ENCODE measurements around the gene LRRC3B.

Gene LRRC3B

DNA sequence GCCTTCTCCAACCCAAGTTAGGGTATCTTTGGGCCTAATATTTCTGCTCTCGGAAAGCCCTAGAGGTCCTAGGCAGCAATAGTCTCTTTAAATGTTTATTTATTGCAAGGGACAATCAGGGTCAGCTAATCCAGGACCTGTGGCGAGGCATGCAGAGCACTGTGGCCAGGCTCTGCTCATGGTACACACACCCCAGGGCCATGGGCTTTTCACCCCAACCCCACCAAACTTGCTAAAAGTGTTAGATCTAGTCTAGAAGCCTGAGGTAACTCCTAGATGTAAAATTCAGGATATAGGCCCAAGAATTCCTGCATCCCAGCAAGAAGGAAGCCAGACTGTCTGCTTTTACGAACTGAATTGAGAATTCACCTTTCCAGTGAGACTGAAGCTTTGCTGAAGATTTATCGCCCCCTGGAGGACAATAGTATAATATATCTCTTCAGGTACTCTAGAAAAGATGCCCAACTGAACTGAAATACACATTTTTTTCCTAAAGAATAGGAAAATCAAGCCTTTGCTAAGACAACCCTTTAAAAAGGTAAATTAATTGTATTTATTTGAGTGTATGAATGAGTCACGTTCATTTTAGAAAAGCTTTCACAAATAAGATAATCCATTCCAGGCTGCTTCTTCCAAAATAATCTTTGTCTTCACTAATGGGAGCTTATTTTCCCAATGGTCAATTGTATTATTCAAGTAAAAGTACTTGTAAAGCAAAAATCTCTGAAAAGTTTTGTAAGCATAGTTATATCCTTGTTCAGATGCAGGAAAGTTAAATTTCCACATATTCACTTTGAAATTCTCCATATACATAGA, 89.8 kb downstream of the LRRC3B start:
- Histone ChIP-seq H3K23ac (ENCODE audit: low read length in 2 of 2) (no peak overlapping the region), H3K18ac (ENCODE audit: low read depth in 1 of 2, low read length in 2 of 2) (no peak overlapping the region), H3K27ac (ENCODE audit: low read length, poor library complexity, severe bottlenecking) (no peak overlapping the region), H3K27me3 (ENCODE audit: control insufficient read depth in 1 of 2, insufficient read depth in 1 of 2, low read length in 2 of 2) (no peaks in the 10 kb centered on the region), H3K36me3 (ENCODE audit: control insufficient read depth in 1 of 2, insufficient read depth in 2 of 2, low read depth in 1 of 2, low read length in 2 of 2) (no peaks in the 10 kb centered on the region), H4K91ac (ENCODE audit: low read length) (no peak overlapping the region), H2AFZ (ENCODE audit: low read depth, low read length) (no peak overlapping the region), H3K9ac (ENCODE audit: low read length) (no peak overlapping the region), H3K79me1 (replicated peaks; ENCODE audit: low read length, poor library complexity, severe bottlenecking) (no peaks in the 10 kb centered on the region), H3K9me3 (ENCODE audit: control insufficient read depth, low read length) (no peaks in the 10 kb centered on the region), H2AK5ac (ENCODE audit: low read length, severe bottlenecking) (no peak overlapping the region), H3K4me2 (ENCODE audit: low read length, poor library complexity, severe bottlenecking) (no peak overlapping the region), H3K4me3 (ENCODE audit: insufficient read depth in 1 of 2, low read depth in 1 of 2, low read length in 2 of 2) (no peak overlapping the region), H2BK15ac (ENCODE audit: low read depth, poor library complexity, severe bottlenecking) (no peak overlapping the region), H4K8ac (ENCODE audit: low read length) (no peak overlapping the region), H2BK5ac (ENCODE audit: low read depth, low read length, poor library complexity, severe bottlenecking) (no peak overlapping the region), H3K4ac (ENCODE audit: low read depth in 1 of 2, low read length in 2 of 2) (no peak overlapping the region), H2BK12ac (ENCODE audit: low read length in 2 of 2) (no peak overlapping the region), H2BK120ac (ENCODE audit: low read depth, low read length) (no peak overlapping the region), H3K14ac (ENCODE audit: low read length in 2 of 2) (no peak overlapping the region), H3K4me1 (ENCODE audit: control insufficient read depth, insufficient read depth, low read depth, low read length) (no peaks in the 10 kb centered on the region)
- DNase-seq = peak; percentile 18
- 56% methylated on average over 3 of the region's 5 CpGs for WGBS

DNA sequence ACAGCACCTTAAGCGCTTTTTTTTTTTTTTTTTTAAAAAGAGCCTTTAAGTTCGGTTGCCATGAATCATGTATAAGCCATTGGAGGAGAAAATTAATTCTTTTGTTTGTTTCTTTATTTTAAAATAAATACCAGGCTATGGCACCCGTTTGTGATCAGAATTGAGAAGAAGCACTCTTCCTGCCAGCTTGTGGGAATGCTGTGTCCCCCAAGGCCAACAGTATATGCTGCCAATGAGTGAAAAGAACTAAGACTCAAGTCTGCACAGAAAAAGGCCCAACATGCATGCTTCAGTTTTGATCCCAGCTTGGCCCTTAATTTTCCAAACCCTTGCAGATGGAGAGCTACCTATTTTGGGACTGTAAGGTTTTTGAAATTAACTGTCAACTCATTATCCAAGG, 90.5 kb downstream of the LRRC3B start:
- H4K91ac ChIP-seq (ENCODE audit: low read length) = no peak overlapping the region
- 74% methylated on average over 3 of the region's 3 CpGs for WGBS
- H3K4me3 ChIP-seq (ENCODE audit: insufficient read depth in 1 of 2, low read depth in 1 of 2, low read length in 2 of 2) = no peak overlapping the region
- no peaks in the 10 kb centered on the region for H3K4me1 ChIP-seq (ENCODE audit: control insufficient read depth, insufficient read depth, low read depth, low read length)
- no peak overlapping the region for H2BK15ac ChIP-seq (ENCODE audit: low read depth, poor library complexity, severe bottlenecking)
- no peak overlapping the region for H3K4me2 ChIP-seq (ENCODE audit: low read length, poor library complexity, severe bottlenecking)
- H3K27ac ChIP-seq (ENCODE audit: low read length, poor library complexity, severe bottlenecking) = no peak overlapping the region
- no peak overlapping the region for H2AK5ac ChIP-seq (ENCODE audit: low read length, severe bottlenecking)
- no peak overlapping the region for H2AFZ ChIP-seq (ENCODE audit: low read depth, low read length)
- no peak overlapping the region for H3K18ac ChIP-seq (ENCODE audit: low read depth in 1 of 2, low read length in 2 of 2)
- H2BK120ac ChIP-seq (ENCODE audit: low read depth, low read length) = no peak overlapping the region
- H2BK12ac ChIP-seq (ENCODE audit: low read length in 2 of 2) = no peak overlapping the region
- no peak overlapping the region for H3K4ac ChIP-seq (ENCODE audit: low read depth in 1 of 2, low read length in 2 of 2)
- H3K9ac ChIP-seq (ENCODE audit: low read length) = no peak overlapping the region
- H3K9me3 ChIP-seq (ENCODE audit: control insufficient read depth, low read length) = no peaks in the 10 kb centered on the region
- H2BK5ac ChIP-seq (ENCODE audit: low read depth, low read length, poor library complexity, severe bottlenecking) = no peak overlapping the region
- no peak for DNase-seq
- no peaks in the 10 kb centered on the region for H3K36me3 ChIP-seq (ENCODE audit: control insufficient read depth in 1 of 2, insufficient read depth in 2 of 2, low read depth in 1 of 2, low read length in 2 of 2)
- H3K27me3 ChIP-seq (ENCODE audit: control insufficient read depth in 1 of 2, insufficient read depth in 1 of 2, low read length in 2 of 2) = no peaks in the 10 kb centered on the region
- H3K79me1 ChIP-seq (replicated peaks; ENCODE audit: low read length, poor library complexity, severe bottlenecking) = no peaks in the 10 kb centered on the region
- H3K14ac ChIP-seq (ENCODE audit: low read length in 2 of 2) = no peak overlapping the region
- H3K23ac ChIP-seq (ENCODE audit: low read length in 2 of 2) = no peak overlapping the region
- no peak overlapping the region for H4K8ac ChIP-seq (ENCODE audit: low read length)

GRCh38 chr3:26714485-26714884, 91.9 kb downstream of the LRRC3B start:
- H3K18ac ChIP-seq (ENCODE audit: low read depth in 1 of 2, low read length in 2 of 2) = no peak overlapping the region
- no peaks in the 10 kb centered on the region for H3K27me3 ChIP-seq (ENCODE audit: control insufficient read depth in 1 of 2, insufficient read depth in 1 of 2, low read length in 2 of 2)
- no peak overlapping the region for H3K9ac ChIP-seq (ENCODE audit: low read length)
- H3K36me3 ChIP-seq (ENCODE audit: control insufficient read depth in 1 of 2, insufficient read depth in 2 of 2, low read depth in 1 of 2, low read length in 2 of 2) = no peaks in the 10 kb centered on the region
- no peak overlapping the region for H4K8ac ChIP-seq (ENCODE audit: low read length)
- H2AFZ ChIP-seq (ENCODE audit: low read depth, low read length) = no peak overlapping the region
- no peaks in the 10 kb centered on the region for H3K79me1 ChIP-seq (replicated peaks; ENCODE audit: low read length, poor library complexity, severe bottlenecking)
- H2BK120ac ChIP-seq (ENCODE audit: low read depth, low read length) = no peak overlapping the region
- H3K14ac ChIP-seq (ENCODE audit: low read length in 2 of 2) = no peak overlapping the region
- H3K4me3 ChIP-seq (ENCODE audit: insufficient read depth in 1 of 2, low read depth in 1 of 2, low read length in 2 of 2) = no peak overlapping the region
- no peak overlapping the region for H3K4me2 ChIP-seq (ENCODE audit: low read length, poor library complexity, severe bottlenecking)
- 84% methylated on average over 3 of the region's 3 CpGs for WGBS
- no peaks in the 10 kb centered on the region for H3K9me3 ChIP-seq (ENCODE audit: control insufficient read depth, low read length)
- no peak overlapping the region for H3K27ac ChIP-seq (ENCODE audit: low read length, poor library complexity, severe bottlenecking)
- H3K4ac ChIP-seq (ENCODE audit: low read depth in 1 of 2, low read length in 2 of 2) = no peak overlapping the region
- no peak for DNase-seq
- H2BK15ac ChIP-seq (ENCODE audit: low read depth, poor library complexity, severe bottlenecking) = no peak overlapping the region
- H2BK12ac ChIP-seq (ENCODE audit: low read length in 2 of 2) = no peak overlapping the region
- H4K91ac ChIP-seq (ENCODE audit: low read length) = no peak overlapping the region
- no peaks in the 10 kb centered on the region for H3K4me1 ChIP-seq (ENCODE audit: control insufficient read depth, insufficient read depth, low read depth, low read length)
- H2AK5ac ChIP-seq (ENCODE audit: low read length, severe bottlenecking) = no peak overlapping the region
- no peak overlapping the region for H3K23ac ChIP-seq (ENCODE audit: low read length in 2 of 2)
- no peak overlapping the region for H2BK5ac ChIP-seq (ENCODE audit: low read depth, low read length, poor library complexity, severe bottlenecking)

GRCh38 chr3:26715431-26715830, 92.9 kb downstream of the LRRC3B start:
- H3K79me1 ChIP-seq (replicated peaks; ENCODE audit: low read length, poor library complexity, severe bottlenecking) = no peaks in the 10 kb centered on the region
- no peak overlapping the region for H2AK5ac ChIP-seq (ENCODE audit: low read length, severe bottlenecking)
- no peaks in the 10 kb centered on the region for H3K27me3 ChIP-seq (ENCODE audit: control insufficient read depth in 1 of 2, insufficient read depth in 1 of 2, low read length in 2 of 2)
- H2BK12ac ChIP-seq (ENCODE audit: low read length in 2 of 2) = no peak overlapping the region
- H3K4me1 ChIP-seq (ENCODE audit: control insufficient read depth, insufficient read depth, low read depth, low read length) = no peaks in the 10 kb centered on the region
- no peak overlapping the region for H3K14ac ChIP-seq (ENCODE audit: low read length in 2 of 2)
- no peaks in the 10 kb centered on the region for H3K36me3 ChIP-seq (ENCODE audit: control insufficient read depth in 1 of 2, insufficient read depth in 2 of 2, low read depth in 1 of 2, low read length in 2 of 2)
- no peak overlapping the region for H3K27ac ChIP-seq (ENCODE audit: low read length, poor library complexity, severe bottlenecking)
- H3K18ac ChIP-seq (ENCODE audit: low read depth in 1 of 2, low read length in 2 of 2) = no peak overlapping the region
- WGBS = 93% methylated on average over 2 of the region's 3 CpGs
- no peak overlapping the region for H3K23ac ChIP-seq (ENCODE audit: low read length in 2 of 2)
- no peaks in the 10 kb centered on the region for H3K9me3 ChIP-seq (ENCODE audit: control insufficient read depth, low read length)
- H2AFZ ChIP-seq (ENCODE audit: low read depth, low read length) = no peak overlapping the region
- H4K8ac ChIP-seq (ENCODE audit: low read length) = no peak overlapping the region
- no peak overlapping the region for H2BK5ac ChIP-seq (ENCODE audit: low read depth, low read length, poor library complexity, severe bottlenecking)
- no peak overlapping the region for H3K9ac ChIP-seq (ENCODE audit: low read length)
- no peak overlapping the region for H3K4ac ChIP-seq (ENCODE audit: low read depth in 1 of 2, low read length in 2 of 2)
- no peak overlapping the region for H2BK15ac ChIP-seq (ENCODE audit: low read depth, poor library complexity, severe bottlenecking)
- H2BK120ac ChIP-seq (ENCODE audit: low read depth, low read length) = no peak overlapping the region
- H3K4me3 ChIP-seq (ENCODE audit: insufficient read depth in 1 of 2, low read depth in 1 of 2, low read length in 2 of 2) = no peak overlapping the region
- H3K4me2 ChIP-seq (ENCODE audit: low read length, poor library complexity, severe bottlenecking) = no peak overlapping the region
- DNase-seq = no peak
- no peak overlapping the region for H4K91ac ChIP-seq (ENCODE audit: low read length)
